Measurements from ENCODE around the gene RERE. TPM values are rescaled to one million over a fixed set of nuclear protein-coding genes. Genes with fewer than 3 reads are reported as not detected.

Gene RERE
- 134 TPM for total RNA-seq

GRCh38 chr1:8817412-8818324, at the start of gene RERE:
TSS of gene RERE (minus strand) at chr1:8817640.
- ATAC-seq (peak; percentile 99), DNase-seq (ENCODE audit: low spot score) (peak; percentile 97)
- intact Hi-C loops (cut with DNase I), result no loop called here

- DNase-seq (ENCODE audit: low spot score) (no peak), ATAC-seq (no peak)
- intact Hi-C loops (cut with DNase I), result no loop called here
These were observed 49.5 kb upstream of the RERE start for GRCh38 chr1:8866792-8867415.

GRCh38 chr1:8866173-8866791, 48.8 kb upstream of the RERE start:
- DNase-seq (ENCODE audit: low spot score) (no peak), ATAC-seq (no peak)
- intact Hi-C loops (cut with DNase I), result no loop called here

DNA sequence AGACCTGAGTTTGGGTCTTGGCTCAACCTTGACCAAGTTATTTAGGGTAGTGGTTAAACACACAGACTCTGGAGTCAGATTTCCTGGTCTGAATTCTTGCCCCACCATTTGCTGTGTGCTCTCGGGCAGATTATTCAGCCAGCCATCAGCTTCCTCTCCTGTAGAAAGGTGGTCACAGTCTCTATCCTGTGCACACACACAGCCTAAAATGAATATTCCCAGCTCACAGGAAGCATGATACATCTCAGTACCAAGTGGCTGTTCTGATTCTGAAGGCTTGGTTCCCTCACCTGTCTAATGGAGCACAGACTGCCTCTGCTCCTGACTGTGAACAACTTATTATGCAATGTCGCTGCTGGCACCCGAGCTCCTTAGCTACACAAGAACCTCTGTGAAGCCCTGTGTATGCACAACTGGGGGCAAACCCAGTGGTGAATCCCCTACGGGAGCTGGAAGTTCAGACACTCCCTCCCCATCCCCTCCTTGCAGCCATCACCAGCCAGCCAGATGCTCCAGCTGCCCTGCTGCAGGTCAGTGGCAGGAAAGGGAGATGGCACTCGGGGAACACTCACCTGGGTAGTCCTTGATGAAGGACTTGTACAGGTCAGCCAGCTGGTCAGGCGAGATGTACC, 47.4 kb upstream of the RERE start:
- ATAC-seq, result no peak
- intact Hi-C loops (cut with DNase I), result loop anchor here (5.0 kb wide), 1 partner anchor 122 kb away; no protein-coding TSS in a partner anchor

DNA sequence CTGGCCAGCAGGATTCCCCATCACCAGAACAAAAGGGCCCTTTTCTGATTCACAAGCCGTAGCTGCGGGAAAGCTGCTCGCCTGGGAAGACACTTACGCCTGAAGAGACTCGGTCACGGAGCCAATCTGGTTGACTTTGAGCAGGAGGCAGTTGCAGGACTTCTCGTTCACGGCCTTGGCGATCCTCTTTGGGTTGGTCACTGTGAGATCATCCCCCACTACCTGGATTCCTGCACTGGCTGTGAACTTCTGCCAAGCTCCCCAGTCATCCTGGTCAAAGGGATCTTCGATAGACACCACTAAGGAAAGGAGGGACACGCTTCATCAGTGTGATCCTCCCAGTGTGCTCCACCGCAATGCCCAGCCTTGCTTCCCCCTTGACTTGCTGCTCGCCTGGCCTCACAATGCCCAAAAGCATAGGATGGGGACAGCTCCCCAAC, 46.4 kb upstream of the RERE start:
- DNase-seq (ENCODE audit: low spot score), result no peak
- ATAC-seq, result no peak
- intact Hi-C loops (cut with DNase I), result loop anchor here (5.0 kb wide), 1 partner anchor 123 kb away; no protein-coding TSS in a partner anchor

More for the DNA sequence above, 47.4 kb upstream of the RERE start:
- DNase-seq (ENCODE audit: low spot score), result no peak

DNA sequence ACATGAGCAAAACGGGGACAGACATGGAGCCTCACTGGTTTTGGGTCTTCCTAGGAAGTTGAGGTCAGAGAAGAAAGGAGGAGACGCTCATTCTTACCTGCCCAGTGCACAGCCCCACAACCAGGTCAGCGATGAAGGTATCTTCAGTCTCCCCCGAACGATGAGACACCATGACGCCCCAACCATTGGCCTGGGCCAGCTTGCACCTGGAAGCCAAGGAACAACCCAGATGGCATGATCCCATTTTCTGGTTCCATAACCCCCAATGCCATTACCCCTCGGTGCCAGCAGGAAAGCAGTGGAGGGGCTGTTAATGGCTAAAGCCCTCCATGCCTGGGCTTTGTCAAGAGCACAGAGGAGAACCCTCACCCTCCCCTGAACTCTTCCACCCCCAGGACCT, 45.7 kb upstream of the RERE start:
- no peak for DNase-seq (ENCODE audit: low spot score)
- intact Hi-C loops (cut with DNase I), result loop anchor here (5.0 kb wide), 1 partner anchor 124 kb away; no protein-coding TSS in a partner anchor
- no peak for ATAC-seq

- DNase-seq (ENCODE audit: low spot score) (no peak), ATAC-seq (peak; percentile 14)
- intact Hi-C loops (cut with DNase I), result loop anchor here (5.0 kb wide), 1 partner anchor 125 kb away; no protein-coding TSS in a partner anchor
These were observed 45.1 kb upstream of the RERE start for GRCh38 chr1:8862528-8862927.

GRCh38 chr1:8860738-8861516, 43.5 kb upstream of the RERE start:
- intact Hi-C loops (cut with DNase I), result loop anchor here (5.0 kb wide), 1 partner anchor 126 kb away; no protein-coding TSS in a partner anchor
- DNase-seq (ENCODE audit: low spot score) (no peak), ATAC-seq (no peak)

DNA sequence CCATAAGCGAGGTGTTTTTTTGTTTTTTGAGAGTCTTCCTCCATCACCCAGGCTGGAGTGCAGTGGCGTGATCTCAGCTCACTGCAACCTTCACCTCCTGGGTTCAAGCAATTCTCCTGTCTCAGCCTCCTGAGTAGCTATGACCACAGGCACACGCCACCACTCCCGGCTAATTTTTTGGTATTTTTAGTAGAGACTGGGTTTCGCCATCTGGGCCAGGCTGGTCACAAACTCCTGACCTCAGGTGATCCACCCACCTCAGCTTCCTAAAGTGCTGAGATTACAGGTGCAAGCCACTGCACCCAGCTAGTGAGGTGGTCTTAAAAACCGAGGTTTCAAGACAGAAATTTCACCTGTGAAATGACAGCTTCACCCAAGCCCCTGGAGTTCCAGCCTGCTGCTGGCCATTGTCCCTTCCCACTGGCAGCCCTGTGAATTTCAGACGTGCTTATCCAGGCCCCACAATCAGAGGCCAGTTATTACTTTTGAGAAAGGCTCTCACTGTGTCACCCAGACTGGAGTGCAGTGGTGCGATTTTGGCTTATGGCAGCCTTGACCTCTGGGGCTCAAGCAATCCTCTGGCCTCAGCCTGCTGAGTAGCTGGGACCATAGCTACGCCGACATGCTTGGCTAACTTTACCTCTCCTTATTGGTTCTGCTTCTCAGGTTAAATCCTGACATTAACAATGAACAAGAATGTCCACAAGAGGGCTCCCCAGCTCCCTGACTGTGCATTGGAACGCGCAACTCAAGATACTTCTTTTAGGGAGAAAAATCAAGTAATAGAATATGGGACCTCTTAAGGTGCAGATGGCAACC, 41.7 kb upstream of the RERE start:
- DNase-seq (ENCODE audit: low spot score) (no peak), ATAC-seq (peak; percentile 71)
- intact Hi-C loops (cut with DNase I), result no loop called here

DNA sequence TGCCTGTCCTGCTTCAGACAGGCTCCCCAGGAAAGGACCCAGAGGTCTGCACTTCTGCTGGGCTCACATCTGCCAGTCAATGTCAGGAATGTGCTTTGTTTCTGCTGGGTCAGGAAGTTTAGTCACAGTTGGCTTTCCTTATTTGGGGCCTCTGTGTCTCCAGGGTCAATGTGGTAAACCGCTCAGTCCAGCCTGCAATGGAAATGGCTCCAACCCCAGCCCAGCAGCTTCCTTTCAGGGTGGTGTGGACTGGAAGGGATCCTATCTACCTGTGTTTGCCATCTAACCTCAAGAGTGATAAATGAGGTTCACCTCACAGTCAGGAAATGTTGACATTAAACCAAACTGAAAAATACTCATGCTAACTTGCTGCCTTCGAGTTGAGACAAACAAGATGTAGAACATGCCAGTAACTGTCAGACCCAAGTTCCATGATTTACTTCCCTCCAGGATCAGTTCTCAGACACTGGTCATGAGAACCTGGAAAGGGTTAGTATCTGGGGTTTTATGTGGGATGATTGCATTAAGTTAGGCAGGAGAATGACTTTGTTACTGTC, 40.8 kb upstream of the RERE start:
- intact Hi-C loops (cut with DNase I), result no loop called here
- DNase-seq (ENCODE audit: low spot score), result no peak
- ATAC-seq, result peak; percentile 47

DNA sequence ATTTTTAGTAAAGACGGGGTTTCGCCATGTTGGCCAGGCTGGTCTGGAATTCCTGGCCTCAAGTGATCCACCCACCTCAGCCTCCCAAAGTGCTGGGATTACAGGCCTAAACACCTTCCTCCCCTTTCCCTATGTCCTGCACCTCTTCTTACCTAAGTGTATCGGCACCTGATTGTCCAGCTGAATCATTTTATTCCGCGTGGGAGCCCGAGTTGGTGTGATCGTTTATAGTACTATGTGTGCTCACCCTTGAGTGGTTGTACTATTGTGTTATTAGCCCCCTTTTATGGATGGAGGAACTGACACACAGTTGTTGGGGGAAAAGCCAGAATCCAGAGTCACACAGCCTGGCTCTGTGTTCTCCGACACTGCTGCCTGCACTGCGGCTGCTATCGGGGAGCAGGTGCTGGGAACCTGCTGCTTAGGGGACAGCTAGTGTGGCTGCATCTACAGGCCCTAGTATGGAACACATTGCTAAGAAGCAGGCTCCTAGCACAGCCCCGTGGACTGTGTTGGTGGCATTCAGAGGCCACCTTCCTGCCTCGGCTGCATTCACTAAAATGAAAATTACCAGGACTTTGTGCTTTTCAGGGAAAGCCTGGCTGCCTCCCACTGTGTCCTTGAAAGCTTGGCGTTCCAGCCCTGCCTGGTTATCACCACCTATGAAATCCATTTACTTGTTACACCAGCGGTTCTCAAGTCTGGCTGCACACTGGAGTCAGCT, 39.4 kb upstream of the RERE start:
- DNase-seq (ENCODE audit: low spot score), result no peak
- no peak for ATAC-seq
- intact Hi-C loops (cut with DNase I), result no loop called here

DNA sequence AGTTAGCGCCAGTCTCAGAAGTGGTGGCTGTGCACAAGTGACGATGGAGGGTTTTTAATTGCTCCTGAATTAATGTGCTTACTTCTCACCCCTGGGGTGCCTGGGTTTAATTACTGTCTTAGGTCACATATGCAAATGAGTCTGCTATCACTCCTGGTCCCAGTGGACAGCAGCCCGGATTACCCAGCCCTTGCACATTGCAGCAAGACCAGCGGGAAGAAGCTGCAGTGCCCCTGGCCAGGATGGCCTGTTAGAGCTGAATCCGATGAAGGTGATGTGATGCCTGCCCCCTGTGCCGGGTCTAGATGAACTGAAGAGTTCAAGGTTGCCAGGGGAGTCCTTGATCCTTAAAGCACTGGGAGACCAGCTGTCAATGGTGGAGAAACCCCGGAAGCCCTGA, 36.8 kb upstream of the RERE start:
- intact Hi-C loops (cut with DNase I), result no loop called here
- no peak for ATAC-seq

GRCh38 chr1:8851060-8851459, 33.6 kb upstream of the RERE start:
- no peak for ATAC-seq
- intact Hi-C loops (cut with DNase I), result no loop called here
- no peak for DNase-seq (ENCODE audit: low spot score)

More for the DNA sequence above, 36.8 kb upstream of the RERE start:
- DNase-seq (ENCODE audit: low spot score), result no peak

- intact Hi-C loops (cut with DNase I), result no loop called here
- peak; percentile 99 for ATAC-seq
- peak; percentile 94 for DNase-seq (ENCODE audit: low spot score)
These were observed 31.4 kb upstream of the RERE start for GRCh38 chr1:8848663-8849386.

DNA sequence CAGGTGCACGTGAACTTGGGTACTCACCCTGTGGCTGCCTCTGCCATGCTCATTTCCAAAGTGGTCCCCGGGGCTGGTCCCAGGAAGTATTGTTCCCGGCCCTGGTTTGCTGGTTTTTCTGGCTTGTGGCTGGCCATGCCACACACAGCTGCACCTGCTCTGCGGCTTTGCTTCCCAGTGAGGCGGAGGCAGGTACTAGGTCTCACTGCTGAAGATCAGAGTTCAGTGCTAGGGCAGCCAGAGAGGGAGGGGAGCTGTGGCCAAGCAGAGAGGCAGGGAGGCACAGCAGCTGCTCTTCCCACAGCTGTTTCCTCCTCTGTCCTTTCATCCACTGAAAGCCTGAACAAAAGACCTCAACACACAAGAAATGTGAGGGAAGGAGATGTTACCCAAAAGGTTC, 30.6 kb upstream of the RERE start:
- no peak for ATAC-seq
- DNase-seq (ENCODE audit: low spot score), result no peak
- intact Hi-C loops (cut with DNase I), result no loop called here

DNA sequence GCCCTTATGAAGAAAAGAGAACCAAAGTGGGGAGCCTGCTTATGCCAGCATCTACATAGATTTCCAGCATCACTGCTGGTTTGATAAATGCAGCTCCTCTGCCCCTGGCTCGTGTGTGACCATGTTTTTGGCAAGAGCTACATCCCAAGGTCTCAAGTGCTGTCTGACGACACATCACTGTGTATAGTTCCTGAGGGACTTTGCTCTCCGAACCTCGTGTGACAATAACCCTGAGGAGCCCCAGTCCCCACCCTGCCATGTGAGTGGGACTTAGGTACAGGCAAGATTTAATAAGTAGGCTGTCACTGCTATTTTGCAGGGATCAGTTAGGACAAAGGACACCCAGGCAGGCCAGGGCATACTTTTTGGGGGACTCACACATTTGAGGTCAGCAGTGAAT, 28.8 kb upstream of the RERE start:
- ATAC-seq (no peak), DNase-seq (ENCODE audit: low spot score) (no peak)
- intact Hi-C loops (cut with DNase I), result no loop called here
